ENCODE data around the gene ALOX15B. TPM values are rescaled to one million over a fixed set of nuclear protein-coding genes. Genes with fewer than 3 reads are reported as not detected.

Gene ALOX15B
- total and polyA plus RNA-seq, 2 donors (not counting 1 experiment from before 2014, with no cell fraction given) = not detected

GRCh38 chr17:8002721-8003593, 35.9 kb upstream of the ALOX15B start:
- no peaks in the 10 kb centered on the region for H3K9me3 ChIP-seq (ENCODE audit: control insufficient read depth, insufficient read depth, low read depth, low read length)
- H3K4me1 ChIP-seq (ENCODE audit: control insufficient read depth, extremely low read depth, insufficient read depth, low read length) = no peaks in the 10 kb centered on the region
- H3K4me3 ChIP-seq (replicated peaks in 1 of 4; ENCODE audit: control extremely low read depth in 1 of 4, insufficient read depth in 1 of 4, low read depth in 3 of 4, low read length in 4 of 4) = no peak overlapping the region
- peaks cover 36% of the 10 kb centered on the region for H3K27me3 ChIP-seq (ENCODE audit: control insufficient read depth, insufficient read depth, low read length)
- no peaks in the 10 kb centered on the region for H4K20me1 ChIP-seq (ENCODE audit: control insufficient read depth, extremely low read depth, insufficient read depth, low read length)
- TF ChIP-seq, protein P1, sequence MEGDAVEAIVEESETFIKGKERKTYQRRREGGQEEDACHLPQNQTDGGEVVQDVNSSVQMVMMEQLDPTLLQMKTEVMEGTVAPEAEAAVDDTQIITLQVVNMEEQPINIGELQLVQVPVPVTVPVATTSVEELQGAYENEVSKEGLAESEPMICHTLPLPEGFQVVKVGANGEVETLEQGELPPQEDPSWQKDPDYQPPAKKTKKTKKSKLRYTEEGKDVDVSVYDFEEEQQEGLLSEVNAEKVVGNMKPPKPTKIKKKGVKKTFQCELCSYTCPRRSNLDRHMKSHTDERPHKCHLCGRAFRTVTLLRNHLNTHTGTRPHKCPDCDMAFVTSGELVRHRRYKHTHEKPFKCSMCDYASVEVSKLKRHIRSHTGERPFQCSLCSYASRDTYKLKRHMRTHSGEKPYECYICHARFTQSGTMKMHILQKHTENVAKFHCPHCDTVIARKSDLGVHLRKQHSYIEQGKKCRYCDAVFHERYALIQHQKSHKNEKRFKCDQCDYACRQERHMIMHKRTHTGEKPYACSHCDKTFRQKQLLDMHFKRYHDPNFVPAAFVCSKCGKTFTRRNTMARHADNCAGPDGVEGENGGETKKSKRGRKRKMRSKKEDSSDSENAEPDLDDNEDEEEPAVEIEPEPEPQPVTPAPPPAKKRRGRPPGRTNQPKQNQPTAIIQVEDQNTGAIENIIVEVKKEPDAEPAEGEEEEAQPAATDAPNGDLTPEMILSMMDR (conservative IDR thresholded peaks at IDR 0.05 in 1 of 2, IDR thresholded peaks at IDR 0.05 in 1 of 2; ENCODE audit: low read depth in 1 of 2, low read length in 2 of 2) = no peak
- TF ChIP-seq EZH2 (IDR thresholded peaks at IDR 0.05; ENCODE audit: low read length, missing control alignments) = peak; percentile 52
- H3K36me3 ChIP-seq (ENCODE audit: control insufficient read depth, insufficient read depth, low read length) = no peaks in the 10 kb centered on the region
- H2AFZ ChIP-seq (ENCODE audit: low read length) = no peak overlapping the region
- H3K4me2 ChIP-seq (ENCODE audit: extremely low read depth, insufficient read depth, low read length) = no peak overlapping the region
- H3K79me2 ChIP-seq (ENCODE audit: control insufficient read depth, insufficient read depth, low read length) = no peaks in the 10 kb centered on the region
- DNase-seq (ENCODE audit: low read depth in 2 of 2) = no peak
- no peak overlapping the region for H3K27ac ChIP-seq (ENCODE audit: insufficient read depth, low read length)
- H3K9ac ChIP-seq (ENCODE audit: insufficient read depth, low read length) = no peak overlapping the region

GRCh38 chr17:8003594-8004181, 35.2 kb upstream of the ALOX15B start:
- no peak overlapping the region for H3K27ac ChIP-seq (ENCODE audit: insufficient read depth, low read length)
- DNase-seq (ENCODE audit: low read depth in 2 of 2) = no peak
- H3K9me3 ChIP-seq (ENCODE audit: control insufficient read depth, insufficient read depth, low read depth, low read length) = no peaks in the 10 kb centered on the region
- no peak overlapping the region for H3K9ac ChIP-seq (ENCODE audit: insufficient read depth, low read length)
- TF ChIP-seq, protein P1 (conservative IDR thresholded peaks at IDR 0.05 in 1 of 2, IDR thresholded peaks at IDR 0.05 in 1 of 2; ENCODE audit: low read depth in 1 of 2, low read length in 2 of 2) = no peak
- peak; percentile 62 for TF ChIP-seq EZH2 (IDR thresholded peaks at IDR 0.05; ENCODE audit: low read length, missing control alignments)
- no peak overlapping the region for H2AFZ ChIP-seq (ENCODE audit: low read length)
- no peak overlapping the region for H3K4me3 ChIP-seq (replicated peaks in 1 of 4; ENCODE audit: control extremely low read depth in 1 of 4, insufficient read depth in 1 of 4, low read depth in 3 of 4, low read length in 4 of 4)
- no peak overlapping the region for H3K4me2 ChIP-seq (ENCODE audit: extremely low read depth, insufficient read depth, low read length)
- no peaks in the 10 kb centered on the region for H3K36me3 ChIP-seq (ENCODE audit: control insufficient read depth, insufficient read depth, low read length)
- H3K4me1 ChIP-seq (ENCODE audit: control insufficient read depth, extremely low read depth, insufficient read depth, low read length) = no peaks in the 10 kb centered on the region
- peaks cover 37% of the 10 kb centered on the region for H3K27me3 ChIP-seq (ENCODE audit: control insufficient read depth, insufficient read depth, low read length)
- no peaks in the 10 kb centered on the region for H4K20me1 ChIP-seq (ENCODE audit: control insufficient read depth, extremely low read depth, insufficient read depth, low read length)
- no peaks in the 10 kb centered on the region for H3K79me2 ChIP-seq (ENCODE audit: control insufficient read depth, insufficient read depth, low read length)

DNA sequence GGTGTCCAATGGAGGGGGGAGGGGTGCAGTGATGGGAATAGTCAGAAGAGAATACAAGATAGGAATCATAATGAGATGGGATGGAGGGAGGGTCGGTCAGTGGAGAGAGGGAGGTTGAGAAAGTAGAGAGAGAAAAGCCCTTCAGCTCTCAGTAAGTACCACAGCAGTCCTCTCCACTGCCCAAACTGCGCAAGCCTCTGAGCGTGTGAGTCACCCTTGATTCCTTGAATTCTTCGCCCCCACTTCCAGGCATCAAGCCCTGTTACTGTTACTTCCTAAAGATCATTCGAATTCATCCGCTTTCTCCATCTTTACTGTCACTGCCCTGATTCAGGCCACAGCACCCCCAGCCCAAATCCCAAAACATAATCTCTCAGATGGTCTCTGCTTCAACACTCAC, 34.0 kb upstream of the ALOX15B start:
- H3K9ac ChIP-seq (ENCODE audit: insufficient read depth, low read length) = no peak overlapping the region
- H3K36me3 ChIP-seq (ENCODE audit: control insufficient read depth, insufficient read depth, low read length) = no peaks in the 10 kb centered on the region
- no peak overlapping the region for H3K4me3 ChIP-seq (replicated peaks in 1 of 4; ENCODE audit: control extremely low read depth in 1 of 4, insufficient read depth in 1 of 4, low read depth in 3 of 4, low read length in 4 of 4)
- TF ChIP-seq EZH2 (IDR thresholded peaks at IDR 0.05; ENCODE audit: low read length, missing control alignments) = no peak
- TF ChIP-seq, protein P1 (conservative IDR thresholded peaks at IDR 0.05 in 1 of 2, IDR thresholded peaks at IDR 0.05 in 1 of 2; ENCODE audit: low read depth in 1 of 2, low read length in 2 of 2) = no peak
- no peak overlapping the region for H3K27ac ChIP-seq (ENCODE audit: insufficient read depth, low read length)
- H3K79me2 ChIP-seq (ENCODE audit: control insufficient read depth, insufficient read depth, low read length) = no peaks in the 10 kb centered on the region
- no peak overlapping the region for H3K4me2 ChIP-seq (ENCODE audit: extremely low read depth, insufficient read depth, low read length)
- H2AFZ ChIP-seq (ENCODE audit: low read length) = no peak overlapping the region
- no peaks in the 10 kb centered on the region for H3K9me3 ChIP-seq (ENCODE audit: control insufficient read depth, insufficient read depth, low read depth, low read length)
- peaks cover 36% of the 10 kb centered on the region for H3K27me3 ChIP-seq (ENCODE audit: control insufficient read depth, insufficient read depth, low read length)
- peak; percentile 59 to 90 for DNase-seq (ENCODE audit: low read depth in 2 of 2)
- no peaks in the 10 kb centered on the region for H4K20me1 ChIP-seq (ENCODE audit: control insufficient read depth, extremely low read depth, insufficient read depth, low read length)
- H3K4me1 ChIP-seq (ENCODE audit: control insufficient read depth, extremely low read depth, insufficient read depth, low read length) = no peaks in the 10 kb centered on the region
